ENCODE measurements around the gene BMP6. TPM values are rescaled to one million over a fixed set of nuclear protein-coding genes. Genes with fewer than 3 reads are reported as not detected.

The BMP6 gene
- 0.60 TPM for total RNA-seq

GRCh38 chr6:7725849-7726415 is at the start of gene BMP6:
BMP6 (plus strand) TSS chr6:7726099; CDS start chr6:7726956, 857 bp downstream.
- ATAC-seq: peak; percentile 90

GRCh38 chr6:7677229-7677628 is 48.7 kb upstream of the BMP6 start:
- ATAC-seq: no peak

GRCh38 chr6:7680393-7681075 is 45.4 kb upstream of the BMP6 start:
- ATAC-seq: no peak

GRCh38 chr6:7681449-7681848 is 44.5 kb upstream of the BMP6 start:
- no peak for ATAC-seq

GRCh38 chr6:7684076-7684475 is 41.8 kb upstream of the BMP6 start:
- ATAC-seq: no peak

GRCh38 chr6:7684843-7685242 is 41.1 kb upstream of the BMP6 start:
- no peak for ATAC-seq

- ATAC-seq: no peak
Observed at GRCh38 chr6:7685276-7685675, 40.6 kb upstream of the BMP6 start.

- no peak for ATAC-seq
Observed at GRCh38 chr6:7687145-7688111, 38.5 kb upstream of the BMP6 start.

- peak; percentile 29 for ATAC-seq
Observed at GRCh38 chr6:7691021-7691420, 34.9 kb upstream of the BMP6 start.

GRCh38 chr6:7691675-7692452 is 34.0 kb upstream of the BMP6 start:
- peak; percentile 83 for ATAC-seq

GRCh38 chr6:7692453-7692784 is 33.5 kb upstream of the BMP6 start:
- ATAC-seq: no peak

- no peak for ATAC-seq
Observed at GRCh38 chr6:7693827-7694226, 32.1 kb upstream of the BMP6 start.

GRCh38 chr6:7696061-7696460 is 29.8 kb upstream of the BMP6 start:
- no peak for ATAC-seq

- ATAC-seq: no peak
Observed at GRCh38 chr6:7697432-7697819, 28.5 kb upstream of the BMP6 start.

- peak; percentile 88 for ATAC-seq
Observed at GRCh38 chr6:7697820-7698623, 27.9 kb upstream of the BMP6 start.

GRCh38 chr6:7701212-7701834 is 24.6 kb upstream of the BMP6 start:
- no peak for ATAC-seq

GRCh38 chr6:7703148-7703680 is 22.7 kb upstream of the BMP6 start:
- ATAC-seq: no peak

- no peak for ATAC-seq
Observed at GRCh38 chr6:7705483-7705882, 20.4 kb upstream of the BMP6 start.

GRCh38 chr6:7706269-7706668 is 19.6 kb upstream of the BMP6 start:
- ATAC-seq: no peak

GRCh38 chr6:7707787-7708186 is 18.1 kb upstream of the BMP6 start:
- ATAC-seq: no peak

GRCh38 chr6:7719364-7719850 is 6.5 kb upstream of the BMP6 start:
- ATAC-seq: no peak

All from esophagus mucosa (tissue), 1 donor.